Occipital lobe (tissue), 2 donors: Measurements from ENCODE around the gene PLIN5. TPM values are rescaled to one million over a fixed set of nuclear protein-coding genes. Genes with fewer than 3 reads are reported as not detected.
"Not testable (repeated sequence)": the region's sequence is repeated elsewhere in the genome, so short reads cannot be mapped to it uniquely, and the experiment has no call there.

Source experiments
- DNase-seq: peaks from one replicate; lab custom pipeline; 2025; lab: John Stamatoyannopoulos, UW
- total RNA-seq: library from RNA; depleted of rRNA; stranded (reverse); fragments of >200 nt; gene quantifications from one replicate; pipeline ENCODE4 v1.2.3, GENCODE V29; 2014

Gene PLIN5
- total RNA-seq, 1 donor from 2014 or later: 2.0 TPM

DNA sequence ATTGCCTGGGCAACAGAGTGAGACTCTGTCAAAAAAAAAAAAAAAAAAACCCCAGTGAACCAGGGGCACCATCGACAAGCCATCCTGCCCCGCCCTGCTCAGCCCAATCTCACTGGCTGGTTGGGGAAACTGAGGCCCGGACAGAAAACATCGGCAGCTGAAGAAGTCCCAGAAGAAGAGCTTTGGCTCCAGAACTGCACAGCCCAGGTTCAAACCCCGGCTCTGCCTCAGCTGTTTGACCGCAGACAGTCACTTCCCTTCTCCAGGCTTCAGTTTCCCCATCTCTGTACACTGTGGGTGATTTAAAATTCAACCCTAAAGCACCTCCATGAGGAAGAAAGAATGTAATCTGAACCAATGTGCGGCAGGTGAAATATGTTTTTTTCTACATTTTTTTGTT, 33.9 kb upstream of the PLIN5 start:
- DNase-seq: no peak

DNA sequence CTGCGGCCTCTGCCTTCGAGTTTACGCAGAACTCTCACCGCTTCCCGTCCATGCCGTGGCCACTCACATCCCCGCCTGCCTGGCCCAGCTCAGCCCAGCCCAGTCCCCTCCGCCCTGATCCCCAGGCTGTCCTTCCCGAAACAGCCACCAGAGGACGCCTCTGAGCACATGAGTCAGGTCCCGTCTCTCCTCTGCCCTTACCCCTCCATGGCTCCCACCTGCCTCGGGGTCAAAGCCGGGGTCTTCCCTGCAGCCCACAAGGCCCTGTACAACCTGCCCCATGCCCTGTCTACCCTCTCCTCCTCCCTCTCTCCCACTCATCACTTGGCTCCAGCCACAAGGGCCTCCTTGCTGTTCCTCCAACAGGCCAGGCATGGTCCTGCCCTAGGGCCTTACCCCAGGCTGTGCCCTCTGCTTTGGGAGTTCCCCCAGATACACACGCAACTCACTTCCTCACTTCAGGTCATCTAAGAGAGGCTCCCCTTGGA, 32.6 kb upstream of the PLIN5 start:
- DNase-seq: no peak

DNA sequence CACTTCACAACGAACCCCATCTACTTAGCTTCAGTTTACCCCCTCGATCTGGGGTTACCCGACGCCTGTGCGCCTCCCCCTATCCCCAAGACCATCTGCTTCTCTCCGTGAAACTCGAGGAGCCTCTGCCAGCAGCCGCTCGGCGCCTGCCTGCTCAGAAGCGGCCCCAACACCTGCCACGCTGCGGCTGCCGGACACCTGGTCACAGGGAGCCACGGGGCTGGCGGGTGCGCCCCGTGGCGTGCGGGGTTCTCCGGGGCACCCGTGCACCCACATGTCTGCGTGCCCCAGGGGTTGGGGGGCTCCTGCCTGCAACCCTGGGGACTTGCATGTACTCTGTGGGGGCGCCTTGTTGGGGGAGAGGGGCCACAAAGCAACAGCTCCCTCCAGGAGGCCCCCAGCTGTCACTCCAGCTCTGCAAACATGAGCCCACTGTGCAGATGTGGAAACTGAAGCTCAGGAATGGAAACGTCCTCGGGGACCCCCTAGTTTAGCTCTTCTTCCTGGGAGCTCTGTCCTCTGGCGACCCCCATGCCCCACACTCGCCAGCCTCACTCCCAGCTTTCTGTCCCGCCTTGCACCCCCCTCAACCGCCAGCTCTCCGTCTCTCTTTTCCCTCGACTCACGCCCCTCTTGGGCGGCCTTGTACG, 31.5 kb upstream of the PLIN5 start:
- DNase-seq: no peak

DNA sequence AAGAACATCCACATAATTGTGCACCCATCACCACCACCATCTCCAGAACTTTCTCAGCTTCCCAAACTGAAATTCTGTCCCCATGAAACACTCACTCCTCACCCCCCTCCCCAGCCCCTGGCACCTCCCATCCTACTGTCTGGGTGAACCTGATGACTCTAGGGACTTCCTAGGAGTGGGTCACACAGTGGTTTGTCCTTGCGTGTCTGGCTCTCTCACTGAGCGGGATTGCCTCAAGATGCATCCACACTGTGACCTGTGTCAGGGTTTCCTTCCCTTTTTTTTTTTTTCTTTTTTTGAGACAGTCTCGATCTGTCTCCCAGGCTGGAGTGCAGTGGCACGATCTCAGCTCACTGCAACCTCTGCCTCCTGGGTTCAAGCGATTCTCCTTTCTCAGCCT, 28.5 kb upstream of the PLIN5 start:
- not testable (repeated sequence) for DNase-seq

- DNase-seq: not testable (repeated sequence)
Measured at GRCh38 chr19:4562085-4562484, 27.1 kb upstream of the PLIN5 start.

- no peak for DNase-seq
Measured at GRCh38 chr19:4559569-4559968, 24.5 kb upstream of the PLIN5 start, which contains the start of gene SEMA6B. Gene SEMA6B (minus strand): TSS chr19:4559684. CDS start chr19:4558457, 1,227 bp downstream.

DNA sequence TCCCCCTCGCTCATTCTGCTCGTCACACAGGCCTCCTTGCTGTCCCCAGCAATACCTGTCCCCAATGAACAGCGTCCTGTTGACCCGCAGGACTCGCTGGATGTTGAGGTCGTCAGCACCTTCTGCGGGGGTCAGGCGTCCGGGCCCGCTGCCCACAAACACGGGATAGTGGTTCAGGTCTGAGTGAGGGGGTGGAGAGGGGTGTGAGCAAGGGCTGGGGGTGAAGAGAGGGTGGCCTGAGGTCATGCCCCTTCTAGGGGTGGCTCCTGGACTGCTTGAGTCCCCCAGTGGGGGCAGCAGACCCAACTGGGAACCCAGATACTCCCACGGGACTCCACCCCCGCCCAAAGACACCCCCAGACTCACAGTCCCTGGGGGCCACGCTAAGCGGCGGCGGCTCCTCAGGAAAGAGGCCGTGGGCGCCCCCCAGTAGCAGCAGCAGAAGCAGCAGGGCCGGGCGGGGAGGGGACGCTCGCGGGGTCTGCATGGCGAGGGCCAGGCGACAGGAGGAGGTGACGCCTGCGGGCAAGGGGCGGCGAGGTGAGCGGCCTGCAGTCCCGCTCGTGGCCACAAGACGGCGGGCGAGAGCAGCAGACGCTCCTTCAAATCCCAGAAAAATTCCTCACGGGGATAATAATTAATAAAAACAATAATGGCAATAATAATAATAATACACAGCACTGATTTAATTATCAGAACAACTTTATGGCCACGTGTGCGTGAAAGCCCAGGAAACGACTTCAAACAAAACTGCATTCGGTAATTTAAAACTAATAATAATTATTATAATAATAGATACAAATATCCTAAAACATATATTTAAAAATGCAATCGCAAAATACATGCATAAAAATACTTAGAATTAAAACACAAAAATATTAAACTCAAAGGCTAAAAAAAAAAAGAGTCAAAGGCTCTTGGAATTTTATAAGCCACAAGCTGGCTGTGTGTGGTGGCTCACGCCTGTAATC, 23.2 kb upstream of the PLIN5 start:
- no peak for DNase-seq

DNA sequence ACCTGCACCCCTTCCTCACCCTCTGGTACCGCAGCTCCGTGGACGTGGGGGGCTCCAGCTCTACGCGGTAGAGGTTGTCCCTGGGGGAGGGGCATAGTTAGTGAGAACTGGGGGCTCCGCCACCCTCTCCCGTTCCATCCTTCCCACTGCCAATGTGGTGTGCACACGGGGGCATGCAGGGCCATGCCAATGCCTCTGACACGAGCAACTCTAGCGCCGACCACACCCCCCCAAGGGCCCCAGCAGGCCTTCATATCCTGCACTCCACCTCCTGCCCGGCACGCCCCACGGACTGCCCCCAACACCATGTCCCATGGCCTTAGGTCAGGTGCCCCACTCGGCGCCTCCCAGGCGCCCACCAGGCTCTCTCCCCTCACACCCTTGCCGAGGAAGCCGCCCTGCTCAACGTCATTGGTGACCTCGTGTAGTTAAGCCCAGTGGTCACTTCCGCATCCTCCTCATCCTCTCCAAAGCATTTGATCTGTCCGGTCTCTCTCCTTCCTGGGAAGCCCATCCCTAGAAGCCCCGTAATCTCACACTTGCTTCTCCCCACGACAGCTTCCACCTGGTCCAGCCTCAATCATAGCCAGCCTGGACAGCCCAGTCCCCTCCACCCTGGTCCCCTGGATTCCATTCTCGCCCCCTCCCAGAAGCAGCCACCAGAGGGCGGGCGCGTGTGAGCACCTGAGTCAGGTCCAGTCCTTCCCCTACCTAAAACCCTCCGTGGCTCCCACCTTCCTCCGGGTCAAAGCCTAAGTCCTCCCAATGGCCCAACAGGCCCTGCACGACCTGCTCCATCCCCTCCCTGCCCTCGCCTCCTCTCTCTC, 22.3 kb upstream of the PLIN5 start:
- no peak for DNase-seq

- no peak for DNase-seq
Measured at GRCh38 chr19:4556597-4557127, 21.6 kb upstream of the PLIN5 start.

GRCh38 chr19:4555657-4556561, 20.9 kb upstream of the PLIN5 start:
- no peak for DNase-seq

DNA sequence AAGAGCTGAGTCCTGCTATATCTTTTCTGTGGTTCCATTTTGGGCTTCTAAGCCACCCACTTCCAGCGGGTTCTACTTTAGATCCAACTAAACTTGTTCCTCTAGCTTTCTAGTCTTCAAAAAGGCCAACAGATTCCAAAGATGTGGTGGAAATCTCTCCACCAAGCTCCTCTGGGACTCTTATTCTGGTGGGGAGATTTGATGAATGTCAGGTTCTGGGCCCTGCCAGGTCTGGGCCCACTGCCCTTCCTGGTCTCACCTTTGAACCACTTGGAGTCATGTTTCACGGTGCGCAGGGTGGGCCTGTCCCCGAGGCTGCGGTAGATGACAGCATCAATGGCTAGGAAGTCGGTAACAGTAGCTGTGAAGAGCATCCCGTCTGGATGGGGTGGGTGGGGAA, 19.7 kb upstream of the PLIN5 start:
- DNase-seq: no peak

DNA sequence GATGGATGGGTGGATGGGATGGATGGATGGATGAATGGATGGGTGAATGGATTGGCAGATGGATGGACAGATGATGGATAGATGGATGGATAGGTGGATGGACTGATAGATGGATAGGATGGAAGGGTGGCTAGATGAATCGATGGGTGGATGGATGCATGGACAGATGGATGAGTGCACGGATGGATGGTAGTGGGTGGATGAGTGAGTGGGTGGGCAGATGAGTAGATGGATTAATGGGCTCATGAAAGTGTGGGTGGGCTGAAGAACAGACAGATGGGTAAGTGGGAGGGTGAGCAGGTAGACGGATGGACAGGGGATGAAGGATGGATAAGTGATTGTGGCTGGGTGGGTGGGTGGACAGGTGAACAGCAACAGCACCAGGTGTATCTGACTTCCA, 18.8 kb upstream of the PLIN5 start:
- no peak for DNase-seq

DNA sequence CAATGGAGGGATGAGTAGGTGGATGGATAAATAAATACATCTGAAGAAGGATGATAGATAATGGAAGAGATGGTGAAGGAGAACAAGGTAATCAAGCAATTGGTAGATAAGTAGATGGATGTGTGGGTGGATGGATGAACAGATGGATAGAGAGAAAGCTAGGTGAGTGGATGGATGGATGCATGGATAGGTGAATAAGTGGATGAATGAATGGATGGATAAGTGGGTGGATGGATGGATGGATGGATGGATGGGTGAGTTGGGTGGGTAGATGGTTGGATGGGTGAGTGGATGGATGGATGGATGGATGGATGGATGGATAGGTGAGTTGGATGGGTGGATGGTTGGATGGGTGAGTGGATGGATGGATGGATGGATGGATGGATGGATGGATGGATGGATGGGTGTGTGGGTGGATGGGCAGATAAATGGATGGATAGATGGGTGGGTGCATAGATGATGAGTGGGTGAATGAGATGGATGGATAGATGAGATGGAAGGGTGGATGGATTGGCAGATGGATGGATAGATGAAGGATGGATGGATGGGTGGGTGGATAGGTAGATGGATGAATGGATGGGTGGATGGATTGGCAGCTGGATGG, 18.2 kb upstream of the PLIN5 start:
- no peak for DNase-seq

- no peak for DNase-seq
Measured at GRCh38 chr19:4552525-4552819, 17.4 kb upstream of the PLIN5 start.

- no peak for DNase-seq
Measured at GRCh38 chr19:4550479-4551050, 15.5 kb upstream of the PLIN5 start.

GRCh38 chr19:4550018-4550417, 15.0 kb upstream of the PLIN5 start:
- no peak for DNase-seq

- no peak for DNase-seq
Measured at GRCh38 chr19:4548238-4548584, 13.2 kb upstream of the PLIN5 start.

GRCh38 chr19:4547303-4548237, 12.5 kb upstream of the PLIN5 start:
- no peak for DNase-seq
